KMS-11 (cell line): ENCODE results near the gene CMBL.

Experiments used
- H2AFZ ChIP-seq: fragments of 200-600 bp; sonication (generic); 2 replicates; pipeline ENCODE4 v1.6.1; 2016; ENCODE audit warnings: antibody characterized with exemption, mixed run types, low read depth
- H3K27ac ChIP-seq: fragments of 200-600 bp; sonication (generic); 2 replicates; pipeline ENCODE4 v1.6.1; 2016; ENCODE audit warnings: mild to moderate bottlenecking, mixed run types
- H3K27me3 ChIP-seq: fragments of 200-600 bp; sonication (generic); 2 replicates; pipeline ENCODE4 v1.6.1; 2017; ENCODE audit warnings: mild to moderate bottlenecking, low read depth, mixed run types, moderate library complexity; ENCODE audit not compliant: insufficient read depth
- H3K36me3 ChIP-seq: fragments of 200-600 bp; sonication (generic); 2 replicates; pipeline ENCODE4 v1.6.1; 2017; ENCODE audit warnings: mild to moderate bottlenecking, mixed run types; ENCODE audit not compliant: insufficient read depth
- H3K4me1 ChIP-seq: fragments of 200-600 bp; sonication (generic); 2 replicates; pipeline ENCODE4 v1.6.1; 2016; ENCODE audit warnings: mild to moderate bottlenecking, low read depth, mixed run types; ENCODE audit not compliant: poor library complexity, severe bottlenecking
- H3K4me2 ChIP-seq: fragments of 200-600 bp; sonication (generic); 2 replicates; pipeline ENCODE4 v1.7.0; 2016; ENCODE audit warnings: mild to moderate bottlenecking, mixed run types
- H3K4me3 ChIP-seq: fragments of 200-600 bp; sonication (generic); IDR thresholded peaks from 2 replicates; pipeline ENCODE4 v1.6.1; 2017; ENCODE audit warnings: low read depth, low read length, mixed read lengths; ENCODE audit not compliant: insufficient read depth
- H3K79me2 ChIP-seq: fragments of 200-600 bp; sonication (generic); 2 replicates; pipeline ENCODE4 v1.6.1; 2016; ENCODE audit warnings: low read depth, mixed run types; ENCODE audit not compliant: insufficient read depth
- H3K9ac ChIP-seq: fragments of 200-600 bp; sonication (generic); 2 replicates; pipeline ENCODE4 v1.6.1; 2016; ENCODE audit warnings: mild to moderate bottlenecking, mixed run types
- H4K20me1 ChIP-seq: fragments of 200-600 bp; sonication (generic); 2 replicates; pipeline ENCODE4 v1.6.1; 2016; ENCODE audit warnings: mild to moderate bottlenecking, mixed run types; ENCODE audit not compliant: insufficient read depth
- TF ChIP-seq, protein P1 (sequence below): fragments of 200-600 bp; sonication (generic); conservative IDR thresholded peaks from 2 replicates; pipeline ENCODE4 v1.6.1; 2017; ENCODE audit warnings: low read depth, mild to moderate bottlenecking, antibody characterized with exemption, low read length, moderate library complexity, mixed read lengths

The CMBL gene

DNA sequence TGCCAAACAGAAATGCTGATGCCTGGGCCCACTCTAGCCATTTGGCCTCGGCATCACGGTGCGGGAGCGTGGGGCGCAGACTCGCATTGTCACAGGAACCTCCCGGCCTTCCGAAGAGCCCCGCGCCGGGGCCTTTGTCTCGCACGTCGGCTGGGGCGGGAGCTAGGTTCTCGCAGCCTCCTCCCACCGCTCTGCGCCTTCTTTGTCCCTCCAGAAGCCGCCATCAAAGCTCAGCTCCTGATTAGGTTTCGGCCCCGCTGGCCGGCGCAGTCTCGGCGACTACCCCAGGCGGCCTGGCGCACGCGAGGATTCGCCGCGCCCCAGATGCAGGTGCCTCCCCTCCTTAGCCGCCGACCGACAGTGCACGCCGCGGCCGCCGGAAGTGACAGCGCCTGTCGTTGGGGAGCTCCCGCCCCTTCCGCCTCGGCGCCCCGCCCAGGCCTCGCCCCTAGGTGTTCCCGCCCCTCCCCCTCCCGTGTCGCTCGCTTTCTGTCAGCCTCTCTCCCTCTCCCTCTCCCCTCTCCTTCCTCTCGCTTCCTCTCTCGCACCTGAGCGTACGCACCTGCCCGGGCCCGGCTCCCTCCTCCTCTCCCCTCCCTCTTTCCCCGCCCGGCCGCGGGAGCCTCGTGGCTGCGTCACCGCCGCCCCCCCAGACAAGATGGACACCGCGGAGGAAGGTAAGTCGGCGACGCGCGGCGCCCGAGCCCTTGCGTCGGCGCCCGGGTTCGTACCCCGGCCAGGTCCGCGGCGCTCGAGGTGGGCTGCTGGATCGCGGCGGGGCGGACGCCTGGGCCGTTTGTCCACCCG, 45.7 kb upstream of the CMBL start, which contains the start of gene MARCHF6:
TSS of gene MARCHF6 (plus strand) at position 455 of the 807 bp plus-strand sequence. CDS start at position 659, 204 bp downstream.
- TF ChIP-seq, protein P1, sequence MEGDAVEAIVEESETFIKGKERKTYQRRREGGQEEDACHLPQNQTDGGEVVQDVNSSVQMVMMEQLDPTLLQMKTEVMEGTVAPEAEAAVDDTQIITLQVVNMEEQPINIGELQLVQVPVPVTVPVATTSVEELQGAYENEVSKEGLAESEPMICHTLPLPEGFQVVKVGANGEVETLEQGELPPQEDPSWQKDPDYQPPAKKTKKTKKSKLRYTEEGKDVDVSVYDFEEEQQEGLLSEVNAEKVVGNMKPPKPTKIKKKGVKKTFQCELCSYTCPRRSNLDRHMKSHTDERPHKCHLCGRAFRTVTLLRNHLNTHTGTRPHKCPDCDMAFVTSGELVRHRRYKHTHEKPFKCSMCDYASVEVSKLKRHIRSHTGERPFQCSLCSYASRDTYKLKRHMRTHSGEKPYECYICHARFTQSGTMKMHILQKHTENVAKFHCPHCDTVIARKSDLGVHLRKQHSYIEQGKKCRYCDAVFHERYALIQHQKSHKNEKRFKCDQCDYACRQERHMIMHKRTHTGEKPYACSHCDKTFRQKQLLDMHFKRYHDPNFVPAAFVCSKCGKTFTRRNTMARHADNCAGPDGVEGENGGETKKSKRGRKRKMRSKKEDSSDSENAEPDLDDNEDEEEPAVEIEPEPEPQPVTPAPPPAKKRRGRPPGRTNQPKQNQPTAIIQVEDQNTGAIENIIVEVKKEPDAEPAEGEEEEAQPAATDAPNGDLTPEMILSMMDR: no peak
- Histone ChIP-seq H3K36me3 (no peaks in the 10 kb centered on the region), H4K20me1 (peaks cover 24% of the 10 kb centered on the region), H3K4me1 (peaks cover 39% of the 10 kb centered on the region), H3K9ac (peak within 1 kb of the TSS; percentile 95), H2AFZ (peak within 1 kb of the TSS; percentile 82), H3K4me2 (peak within 1 kb of the TSS; percentile 96), H3K27ac (peak within 1 kb of the TSS; percentile 98), H3K79me2 (peaks cover 45% of the 10 kb centered on the region), H3K27me3 (no peaks in the 10 kb centered on the region), H3K4me3 (peak within 1 kb of the TSS; percentile 37)

DNA sequence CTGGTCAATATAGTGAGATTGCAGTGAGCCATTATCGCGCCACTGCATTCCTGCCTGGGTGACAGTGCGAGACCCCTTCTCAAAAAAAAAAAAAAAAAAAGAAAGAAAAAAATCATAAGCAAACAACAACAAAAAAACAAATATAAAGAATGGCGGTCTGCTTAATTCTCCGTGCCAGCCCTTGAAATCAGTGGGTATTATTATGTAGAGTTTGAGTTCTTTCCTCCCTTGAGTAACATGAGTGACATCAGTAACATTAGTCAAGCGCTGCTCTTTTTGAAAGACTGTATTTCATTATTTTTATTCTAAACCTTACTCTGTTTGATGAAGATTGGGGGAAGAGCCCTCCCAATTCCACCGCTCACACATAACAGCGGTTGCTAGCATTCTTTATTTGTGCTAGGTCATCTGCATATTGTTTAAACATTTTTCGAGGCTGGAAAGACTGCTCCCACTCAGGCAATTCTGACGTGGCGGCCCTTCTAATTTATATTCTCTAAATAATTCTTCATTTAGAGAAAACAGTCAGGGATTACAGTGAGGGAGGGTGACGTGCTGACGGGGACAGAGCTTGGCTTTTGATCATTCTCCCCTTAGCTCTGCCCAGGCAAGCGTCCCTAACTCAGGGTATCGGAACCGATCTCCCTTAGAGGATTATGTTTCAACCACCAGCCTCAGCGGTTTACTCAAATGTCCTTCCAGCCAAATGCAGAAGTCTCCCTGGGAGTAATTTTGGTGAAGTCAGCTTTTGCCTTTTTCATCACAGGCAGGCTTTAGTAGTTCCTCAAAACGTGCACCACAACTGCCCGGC, 44.9 kb upstream of the CMBL start:
- H3K9ac ChIP-seq: peak overlapping the region; percentile 95
- peaks cover 34% of the 10 kb centered on the region for H3K4me1 ChIP-seq
- H2AFZ ChIP-seq: peak overlapping the region; percentile 82
- TF ChIP-seq, protein P1: no peak
- no peaks in the 10 kb centered on the region for H3K27me3 ChIP-seq
- no peaks in the 10 kb centered on the region for H3K36me3 ChIP-seq
- H4K20me1 ChIP-seq: peaks cover 23% of the 10 kb centered on the region
- H3K4me3 ChIP-seq: peak overlapping the region; percentile 37
- peak overlapping the region; percentile 98 for H3K27ac ChIP-seq
- peak overlapping the region; percentile 67 for H3K4me2 ChIP-seq
- peaks cover 37% of the 10 kb centered on the region for H3K79me2 ChIP-seq

DNA sequence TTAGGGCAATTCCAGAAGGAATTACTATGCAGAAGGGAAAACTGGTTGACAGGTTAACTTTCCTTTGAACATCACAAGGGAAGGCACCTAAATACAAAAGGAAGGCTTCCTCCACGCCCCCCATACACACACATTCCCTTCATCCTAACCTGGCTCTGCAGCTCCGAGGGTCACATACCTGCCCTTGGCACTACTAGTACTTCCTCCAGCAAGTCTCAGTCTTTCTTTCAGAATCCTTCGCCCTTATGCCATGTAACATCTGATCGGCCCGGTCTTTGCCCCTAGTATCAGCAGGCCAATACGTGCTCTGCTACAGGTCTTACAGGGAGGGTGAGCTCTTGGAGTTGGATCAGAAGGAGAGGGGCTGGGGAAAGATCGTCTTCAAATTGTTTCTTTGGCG, 44.2 kb upstream of the CMBL start:
- Histone ChIP-seq H3K4me1 (peaks cover 27% of the 10 kb centered on the region), H3K4me3 (no peak overlapping the region), H3K9ac (peak overlapping the region; percentile 95; the same call in 1 of the 2 replicates), H3K27me3 (no peaks in the 10 kb centered on the region), H4K20me1 (peaks cover 16% of the 10 kb centered on the region), H3K4me2 (peak overlapping the region; percentile 67; the same call in 1 of the 2 replicates), H3K79me2 (peaks cover 30% of the 10 kb centered on the region), H3K27ac (peak overlapping the region; percentile 98; the same call in 1 of the 2 replicates), H3K36me3 (no peaks in the 10 kb centered on the region), H2AFZ (no peak overlapping the region)
- TF ChIP-seq, protein P1: no peak

DNA sequence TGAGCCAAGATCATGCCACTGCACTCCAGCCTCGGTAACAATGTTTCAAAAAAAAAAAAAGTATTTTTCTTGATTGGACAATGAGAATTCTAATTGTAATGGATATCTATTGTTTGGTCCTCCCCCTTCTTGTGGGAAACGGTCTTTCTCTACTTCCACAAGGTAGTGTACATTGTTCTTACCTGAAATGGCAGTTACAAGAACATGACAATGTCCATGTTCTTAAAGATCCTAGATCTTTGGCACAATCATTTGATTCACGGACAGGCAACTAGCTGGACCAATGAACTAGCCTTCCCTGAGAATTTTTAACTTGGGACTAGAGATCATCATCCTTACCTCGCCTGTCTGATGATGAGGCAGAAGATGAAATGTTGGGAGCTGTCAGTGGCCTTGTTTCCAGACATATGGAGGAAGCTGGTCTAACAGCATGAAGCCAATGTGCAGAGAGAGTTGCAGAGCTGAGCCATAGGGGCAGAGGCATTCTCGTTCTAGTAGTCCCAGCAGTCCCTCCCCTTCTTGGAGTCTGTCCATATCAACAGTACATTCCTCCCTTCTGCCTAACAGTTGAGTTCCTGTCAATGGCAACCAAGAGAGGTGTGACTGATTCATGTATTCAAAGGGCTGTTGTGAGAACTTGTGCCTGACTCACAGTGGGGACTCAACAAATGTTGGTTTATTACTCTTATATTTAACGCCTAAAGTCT, 43.6 kb upstream of the CMBL start:
- H3K79me2 ChIP-seq: peaks cover 24% of the 10 kb centered on the region
- H3K4me3 ChIP-seq: no peak overlapping the region
- H3K9ac ChIP-seq: no peak overlapping the region
- H3K4me2 ChIP-seq: no peak overlapping the region
- H3K4me1 ChIP-seq: peaks cover 21% of the 10 kb centered on the region
- TF ChIP-seq, protein P1: no peak
- no peak overlapping the region for H2AFZ ChIP-seq
- H3K27me3 ChIP-seq: no peaks in the 10 kb centered on the region
- no peaks in the 10 kb centered on the region for H3K36me3 ChIP-seq
- no peak overlapping the region for H3K27ac ChIP-seq
- H4K20me1 ChIP-seq: peaks cover 11% of the 10 kb centered on the region; the same call in 1 of the 2 replicates
